HTR-8/SVneo (cell line): Measurements from ENCODE around the gene DPF3.
A peak's percentile ranks its signal among the peaks of the same experiment; 100 is the strongest.

Experiments used
- DNase-seq: peaks from one replicate; pipeline ENCODE4 v3.0.0; 2011; ENCODE audit warnings: low spot score, mixed read lengths; ENCODE audit not compliant: insufficient read length
- FAIRE-seq: peaks from 2 replicates; lab custom pipeline; 2011; peaks lifted over from hg19 to GRCh38; lab: Jason Lieb, UNC

Gene DPF3

DNA sequence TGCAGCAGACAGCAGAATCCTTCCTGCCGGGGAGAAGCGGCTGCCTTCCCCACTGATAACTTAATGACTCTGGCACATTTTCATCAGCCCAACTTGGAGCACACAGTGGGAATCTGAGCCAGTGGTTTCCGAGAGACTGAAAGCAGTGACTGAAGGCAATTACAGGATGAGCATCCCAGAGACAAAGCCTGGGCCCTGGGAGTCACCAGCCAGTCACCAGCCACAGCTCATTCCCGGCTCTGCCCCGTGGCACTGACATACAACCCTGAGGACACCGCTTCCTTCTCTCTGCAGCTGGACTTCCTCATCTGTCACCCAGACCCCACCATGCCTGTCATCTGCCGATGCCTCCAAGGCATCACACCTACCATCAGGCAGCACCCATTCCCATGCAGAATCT is 192.3 kb downstream of the DPF3 start:
- FAIRE-seq (peak; percentile 42), DNase-seq (no peak)

DNA sequence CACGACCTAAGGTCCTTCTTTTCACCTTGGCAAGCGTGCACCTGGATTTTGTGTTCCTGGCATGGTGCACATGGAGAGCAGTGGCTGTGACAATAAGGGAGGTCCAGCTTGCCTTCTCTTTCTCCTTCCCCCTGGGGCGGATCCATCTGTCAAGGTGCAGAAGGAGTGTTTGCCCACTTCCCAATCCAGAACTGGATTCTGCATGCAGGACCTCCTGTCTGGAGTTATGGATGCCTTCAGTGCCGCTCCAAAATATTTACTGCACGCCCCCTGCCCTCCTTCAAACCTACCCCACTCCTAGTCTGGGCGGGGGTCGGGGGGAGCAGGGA is 192.7 kb downstream of the DPF3 start:
- FAIRE-seq = peak; percentile 72
- DNase-seq = no peak

DNA sequence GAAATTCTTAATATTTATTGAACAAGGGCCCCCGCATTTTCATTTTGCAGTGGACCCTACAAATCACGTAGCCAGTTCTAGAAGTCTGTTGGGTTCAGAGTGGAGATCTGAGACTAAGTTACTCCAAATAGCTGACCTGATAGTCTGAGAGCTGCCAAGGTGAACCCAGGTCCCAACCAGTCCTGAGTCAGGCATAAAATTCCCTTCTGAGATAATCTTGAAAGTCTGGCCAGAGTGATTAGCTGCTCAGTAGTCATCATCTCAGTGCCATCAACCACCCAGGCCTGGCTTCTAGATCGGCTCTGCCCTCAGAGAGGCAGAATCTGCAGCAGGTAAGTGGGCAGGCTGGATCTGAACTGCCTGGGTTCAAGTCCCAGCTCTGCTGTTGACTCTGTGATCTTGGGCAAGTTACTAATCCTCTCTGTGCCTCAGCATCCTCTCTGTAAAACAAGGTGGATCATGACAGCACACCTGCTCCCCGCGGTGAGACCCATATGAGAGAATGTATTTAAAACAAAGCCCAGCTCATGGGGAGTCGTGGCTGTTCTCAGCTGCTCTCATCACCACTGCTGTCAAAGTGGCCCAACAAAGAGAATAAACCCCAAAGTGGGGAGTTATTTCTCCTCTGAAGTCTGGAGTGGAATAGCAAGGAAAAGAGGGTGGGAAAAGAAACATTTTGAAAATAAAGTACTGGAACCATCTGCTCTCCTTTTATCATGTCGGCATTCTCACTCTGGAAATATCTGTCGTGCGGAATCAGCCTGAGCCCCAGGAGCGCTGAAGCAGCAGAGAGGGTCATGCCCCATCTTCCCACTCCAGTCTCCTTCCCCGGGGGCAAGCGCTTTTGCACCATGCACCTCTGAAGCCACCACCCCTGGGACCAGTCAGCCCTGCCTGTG is 193.3 kb downstream of the DPF3 start:
- FAIRE-seq = no peak
- DNase-seq = no peak

GRCh38 chr14:72699852-72700257 is 194.0 kb downstream of the DPF3 start:
- DNase-seq = no peak
- peak; percentile 16 for FAIRE-seq

- DNase-seq (no peak), FAIRE-seq (no peak)
These were observed 194.5 kb downstream of the DPF3 start for GRCh38 chr14:72699443-72699842.

DNA sequence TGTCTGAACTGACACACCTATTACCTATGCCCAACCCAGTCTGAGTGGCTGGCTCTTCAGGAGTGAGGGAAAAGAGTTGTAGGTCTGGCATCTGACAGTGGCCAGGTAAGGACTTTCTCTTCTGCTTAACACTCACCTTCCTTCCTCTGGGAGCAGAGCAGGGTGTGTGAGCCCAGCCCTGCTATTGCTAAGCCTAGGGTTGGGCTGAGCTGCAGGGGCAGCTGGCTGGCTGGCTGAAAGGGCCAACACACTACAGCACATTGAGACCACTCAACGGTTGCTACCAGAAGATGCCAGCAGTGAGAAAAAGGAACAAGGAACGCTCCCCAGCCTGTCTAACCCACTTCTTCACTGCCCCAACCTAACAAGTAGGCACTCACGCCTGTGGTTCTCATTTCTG is 201.2 kb downstream of the DPF3 start:
- FAIRE-seq (peak; percentile 80), DNase-seq (no peak)

- DNase-seq (no peak), FAIRE-seq (peak; percentile 100)
These were observed 203.6 kb downstream of the DPF3 start for GRCh38 chr14:72690324-72690723.

DNA sequence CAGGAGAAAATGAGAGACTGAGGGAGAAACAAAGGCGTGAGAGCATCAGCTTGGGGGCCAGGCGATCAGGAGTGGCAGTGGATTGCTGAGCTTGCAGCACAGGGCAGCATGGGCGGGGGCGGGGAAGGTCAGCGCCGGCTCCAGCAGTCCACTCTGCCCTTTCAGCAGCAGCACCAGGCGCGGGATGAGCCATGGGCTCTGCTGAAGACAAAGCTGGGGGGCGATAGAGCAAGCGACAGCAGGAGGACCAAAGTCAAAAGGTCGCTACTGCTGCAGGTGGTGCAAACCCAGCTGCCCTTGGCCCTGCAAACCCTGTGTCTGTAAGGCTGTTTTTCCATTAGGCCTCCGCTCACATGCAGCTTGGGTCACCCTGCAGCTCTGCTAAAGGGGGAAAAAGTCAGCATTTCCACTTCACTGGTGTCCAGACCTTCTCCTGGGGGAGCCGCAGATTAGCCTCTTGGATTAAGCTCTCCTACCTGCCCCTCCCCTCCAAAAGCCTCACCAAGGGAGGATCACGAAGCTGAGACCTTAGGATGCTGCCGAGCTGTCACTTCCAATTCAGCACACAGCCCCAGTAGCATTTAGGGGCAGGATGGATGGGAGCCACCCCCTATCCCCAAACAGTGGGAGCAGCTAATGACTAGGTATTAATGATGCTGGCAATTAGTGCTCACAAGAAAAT is 204.8 kb downstream of the DPF3 start:
- no peak for DNase-seq
- FAIRE-seq = no peak

DNA sequence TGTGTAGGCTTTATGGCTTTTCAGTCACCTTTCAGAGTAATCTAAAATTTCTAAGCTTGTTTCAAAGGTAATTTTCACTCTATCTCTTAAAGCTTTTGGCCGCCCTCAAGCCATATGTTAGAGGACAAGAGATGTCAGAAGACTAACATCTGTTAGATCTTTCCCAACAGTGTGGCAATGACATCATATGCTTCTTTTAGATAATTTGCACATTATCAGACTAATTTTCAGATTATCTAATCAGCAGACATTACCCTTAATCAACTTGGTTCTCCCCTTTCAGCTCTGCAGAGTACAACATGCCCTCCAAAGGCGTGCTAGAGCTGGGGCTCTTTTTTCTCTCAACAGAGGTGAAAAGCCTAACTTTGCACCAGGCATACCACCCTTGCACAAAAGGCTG is 207.1 kb downstream of the DPF3 start:
- FAIRE-seq (peak; percentile 26), DNase-seq (no peak)

GRCh38 chr14:72686101-72686500 is 207.8 kb downstream of the DPF3 start:
- FAIRE-seq (peak; percentile 78), DNase-seq (no peak)

GRCh38 chr14:72685456-72685855 is 208.4 kb downstream of the DPF3 start:
- no peak for DNase-seq
- peak; percentile 91 for FAIRE-seq

GRCh38 chr14:72683787-72684186 is 210.1 kb downstream of the DPF3 start:
- DNase-seq (no peak), FAIRE-seq (peak; percentile 74)

DNA sequence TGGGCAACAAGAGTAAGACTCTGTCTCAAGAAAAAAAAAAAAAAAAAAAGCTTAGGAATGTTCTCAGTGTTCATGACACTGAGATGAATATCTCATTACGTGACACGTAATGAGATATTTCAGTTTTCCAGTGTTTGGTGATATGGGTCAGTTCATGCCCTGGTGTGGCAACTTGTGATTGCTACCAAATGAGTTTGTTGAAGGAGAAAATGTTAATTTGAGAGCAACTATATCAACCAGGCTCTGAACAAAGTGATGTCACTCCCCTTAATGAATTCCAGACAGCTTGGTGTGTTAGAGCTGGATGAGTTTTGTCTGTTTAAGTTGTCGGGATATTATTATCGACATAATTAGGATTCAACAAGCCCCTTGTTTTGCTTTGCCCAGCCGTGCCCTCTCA is 211.7 kb downstream of the DPF3 start:
- DNase-seq (no peak), FAIRE-seq (no peak)

- DNase-seq (no peak), FAIRE-seq (peak; percentile 82)
These were observed 212.9 kb downstream of the DPF3 start for GRCh38 chr14:72680853-72681640.

DNA sequence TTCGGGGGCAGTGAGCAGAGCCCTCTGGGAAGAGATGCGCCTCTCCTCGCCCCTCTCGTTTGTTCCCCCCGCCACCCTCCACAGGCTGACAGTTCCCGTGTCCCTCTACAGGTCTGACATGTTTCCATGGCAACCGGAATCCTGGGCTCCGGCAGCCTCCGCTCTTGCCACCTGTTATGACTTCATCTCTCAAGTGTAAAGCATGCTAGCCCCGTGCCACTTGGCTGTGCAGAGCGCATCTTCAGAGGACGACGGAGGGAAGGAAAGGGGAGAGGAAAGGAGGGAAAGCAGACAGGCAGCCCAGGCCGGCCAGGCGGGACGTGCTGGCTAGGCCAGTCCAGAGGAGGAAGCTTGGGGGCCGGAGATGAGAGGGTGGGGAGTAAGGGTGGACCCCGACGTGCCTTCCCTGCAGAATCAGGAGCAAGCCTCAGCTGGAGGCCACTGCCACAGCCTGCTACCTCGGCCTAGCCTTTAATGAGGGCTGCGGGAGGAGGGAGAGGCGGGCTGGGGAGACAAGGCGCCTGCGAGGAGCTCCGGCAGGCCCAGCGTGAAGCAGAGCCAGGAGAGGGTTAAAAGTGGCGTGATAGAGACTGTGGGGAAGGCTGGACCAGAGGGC is 214.3 kb downstream of the DPF3 start:
- FAIRE-seq (no peak), DNase-seq (no peak)

DNA sequence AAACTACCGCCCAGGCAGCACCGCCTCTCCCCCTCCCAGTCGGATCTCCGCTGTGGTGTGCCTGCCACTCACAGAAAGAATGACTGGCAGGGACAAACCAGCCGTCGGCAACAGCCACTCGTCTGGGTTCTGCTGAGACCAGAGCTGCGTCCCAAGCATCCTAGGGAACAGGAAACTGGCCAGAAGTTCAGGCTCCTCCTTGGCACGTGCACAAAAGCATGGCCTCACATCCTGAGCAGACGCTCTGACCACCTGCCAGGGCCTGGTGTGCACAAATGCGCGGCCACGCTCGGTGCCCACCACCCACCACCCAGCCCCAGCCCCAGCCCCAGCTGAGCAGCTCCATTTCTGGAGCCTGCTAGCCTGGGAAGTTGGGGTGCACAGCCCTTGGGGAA is 214.8 kb downstream of the DPF3 start:
- no peak for FAIRE-seq
- no peak for DNase-seq

DNA sequence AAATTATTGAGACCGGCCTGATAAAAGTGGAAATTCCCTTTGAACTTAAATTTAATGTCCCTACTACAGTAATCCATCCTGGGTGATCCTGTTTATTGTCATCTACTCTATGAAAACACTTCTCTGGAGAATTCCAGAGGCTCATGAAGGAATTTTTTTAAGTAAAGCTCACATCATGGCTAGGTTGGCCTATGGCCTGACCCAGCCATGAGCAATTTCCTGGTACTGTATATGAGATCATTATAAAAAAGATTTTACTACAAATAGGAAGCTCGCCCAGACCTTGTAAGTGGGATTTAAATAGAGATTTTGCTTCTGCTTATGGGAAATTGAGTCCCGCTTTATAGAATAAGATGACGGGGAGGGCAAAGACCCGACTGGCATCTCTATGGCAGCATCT is 215.5 kb downstream of the DPF3 start:
- FAIRE-seq = no peak
- peak; percentile 59 for DNase-seq

GRCh38 chr14:72677664-72678063 is 216.2 kb downstream of the DPF3 start:
- FAIRE-seq (peak; percentile 87), DNase-seq (no peak)

DNA sequence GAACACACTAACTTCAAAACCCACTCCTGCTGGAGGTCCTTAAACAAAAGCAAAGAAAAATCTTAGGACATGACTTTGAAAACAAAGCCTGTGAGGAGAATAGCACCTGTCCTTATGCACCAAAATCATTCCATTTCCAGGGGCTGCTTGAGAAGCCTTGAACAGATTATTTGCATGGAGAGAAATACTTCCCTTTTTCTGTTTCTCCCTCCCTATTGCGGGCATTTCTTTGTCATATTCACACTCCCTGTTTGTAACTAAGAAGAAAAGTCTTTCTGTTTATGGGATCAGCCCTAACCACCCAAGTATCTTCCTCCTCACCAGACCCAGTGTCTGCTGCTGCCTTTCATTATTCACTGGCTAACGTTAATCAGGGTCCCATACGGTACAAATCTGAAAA is 218.8 kb downstream of the DPF3 start:
- peak; percentile 28 for FAIRE-seq
- no peak for DNase-seq

DNA sequence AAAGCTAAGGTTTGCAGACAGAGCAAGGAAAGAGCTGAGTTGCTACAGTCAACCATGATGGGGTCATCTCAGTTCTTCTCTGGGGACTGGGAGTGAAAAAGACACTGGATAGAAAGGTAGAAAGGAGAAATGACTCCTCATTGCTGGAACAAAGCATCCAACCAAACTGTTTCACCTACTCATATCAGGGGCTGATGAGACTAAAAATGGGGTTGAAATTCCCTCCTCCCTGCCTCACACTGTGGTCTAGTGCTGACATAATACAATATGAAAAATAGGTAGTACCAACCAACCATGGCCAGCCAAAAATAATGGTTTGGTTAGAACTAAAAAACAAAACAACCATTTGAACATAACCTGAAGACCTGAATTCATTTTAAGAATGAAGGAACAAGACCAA is 220.7 kb downstream of the DPF3 start:
- DNase-seq (no peak), FAIRE-seq (peak; percentile 62)
